Lung (tissue), 12 donors: ENCODE results near the gene DPYSL5. TPM values are rescaled to one million over a fixed set of nuclear protein-coding genes. Genes with fewer than 3 reads are reported as not detected.

ENCODE experiments used
- ATAC-seq: fragments of 200-7000 bp; cut with Tn5 transposase; one replicate; pipeline ENCODE4 v1.9.1; 2020; ENCODE audit warnings: moderate number of reproducible peaks; ENCODE audit not compliant: insufficient read depth, low FRiP score
- DNase-seq, 3 donors: peaks; one replicate each; pipeline ENCODE4 v3.0.0-alpha.2; 2013 to 2017
- H3K27ac ChIP-seq, 2 donors: one replicate each; pipeline ENCODE4 v1.5.1; 2013; ENCODE audit warnings: mild to moderate bottlenecking in 2 of 2, moderate library complexity in 2 of 2, control low read depth in 1 of 2, inconsistent platforms in 1 of 2, low read depth in 1 of 2, low read length in 1 of 2
- H3K27me3 ChIP-seq, 3 donors: one replicate each; pipeline ENCODE4 v1.5.1; 2013; ENCODE audit warnings: low read length in 2 of 3; ENCODE audit not compliant: control insufficient read depth in 3 of 3, insufficient read depth in 3 of 3
- H3K36me3 ChIP-seq, 4 donors: one replicate each; pipeline ENCODE4 v1.5.1; 2013; ENCODE audit warnings: low read length in 4 of 4, mild to moderate bottlenecking in 1 of 4, moderate library complexity in 1 of 4; ENCODE audit not compliant: control insufficient read depth in 4 of 4, insufficient read depth in 4 of 4
- H3K4me1 ChIP-seq, 5 donors: one replicate each; pipeline ENCODE4 v1.5.1; 2013; ENCODE audit warnings: low read length in 5 of 5, mild to moderate bottlenecking in 2 of 5, moderate library complexity in 1 of 5; ENCODE audit not compliant: control insufficient read depth in 5 of 5, insufficient read depth in 5 of 5
- H3K4me3 ChIP-seq: one replicate; pipeline ENCODE4 v1.5.1; 2013; ENCODE audit warnings: mild to moderate bottlenecking, control low read depth, moderate library complexity
- H3K9ac ChIP-seq, 2 donors: one replicate each; pipeline ENCODE4 v1.5.1; 2013; ENCODE audit warnings: low read length in 2 of 2, control low read depth in 1 of 2; ENCODE audit not compliant: insufficient read depth in 1 of 2
- H3K9me3 ChIP-seq, 4 donors: one replicate each; pipeline ENCODE4 v1.5.1; 2013; ENCODE audit warnings: low read length in 3 of 4, mild to moderate bottlenecking in 1 of 4, moderate library complexity in 1 of 4; ENCODE audit not compliant: control insufficient read depth in 4 of 4, insufficient read depth in 3 of 4
- CTCF ChIP-seq: IDR thresholded peaks from 2 replicates; pipeline ENCODE4 v1.5.1; 2012; ENCODE audit warnings: mild to moderate bottlenecking; ENCODE audit errors: control extremely low read depth, extremely low read depth
- WGBS, 2 donors: extraction: QIAGEN DNeasy Blood & Tissue Kit; methylation state at CpG; one replicate each; pipeline ENCODE4 v1.1.7; 2013; 5-methylcytosine and 5-hydroxymethylcytosine counted together
- polyA plus RNA-seq, 2 donors: library from polyadenylated mRNA; stranded (reverse); fragments of 200-250 nt; gene quantifications; one replicate each; pipeline ENCODE4 v1.2.1, GENCODE V29; 2013
- total RNA-seq, 2 donors: library from RNA; depleted of rRNA in 1 of 2; stranded (reverse); fragments of >200 nt in 1 of 2; gene quantifications; one replicate each; pipeline ENCODE4 v1.2.1, GENCODE V29; 2014 to 2021
- donor health status: control.
- donor health status: control.
- donor health status: Bipolar disorder and iron deficiency.
- donor health status: healthy.
- donor health status: DM: yes; HTN: yes; CAD: no.

DPYSL5 gene
- total and polyA plus RNA-seq, 4 donors = 0.09 TPM; not detected in 3

- ATAC-seq (no peak), DNase-seq (no peak)
- H3K27me3 ChIP-seq = peaks cover 0 to 2% (median under 1%) of the 10 kb centered on the region in 3 donors
- H3K27ac ChIP-seq = no peak overlapping the region
- 82 to 88% methylated on average over 3 of the region's 3 CpGs for WGBS, 2 donors
- H3K9me3 ChIP-seq = peaks cover 0 to 3% (median 0%) of the 10 kb centered on the region in 4 donors
- no peaks in the 10 kb centered on the region for H3K36me3 ChIP-seq
- peaks cover 0 to 12% (median 0%) of the 10 kb centered on the region in 5 donors for H3K4me1 ChIP-seq
- no peak for TF ChIP-seq CTCF
- H3K9ac ChIP-seq = no peak overlapping the region
- H3K4me3 ChIP-seq = no peak overlapping the region
Measured at GRCh38 chr2:26951236-26951635, 103.3 kb downstream of the DPYSL5 start.

DNA sequence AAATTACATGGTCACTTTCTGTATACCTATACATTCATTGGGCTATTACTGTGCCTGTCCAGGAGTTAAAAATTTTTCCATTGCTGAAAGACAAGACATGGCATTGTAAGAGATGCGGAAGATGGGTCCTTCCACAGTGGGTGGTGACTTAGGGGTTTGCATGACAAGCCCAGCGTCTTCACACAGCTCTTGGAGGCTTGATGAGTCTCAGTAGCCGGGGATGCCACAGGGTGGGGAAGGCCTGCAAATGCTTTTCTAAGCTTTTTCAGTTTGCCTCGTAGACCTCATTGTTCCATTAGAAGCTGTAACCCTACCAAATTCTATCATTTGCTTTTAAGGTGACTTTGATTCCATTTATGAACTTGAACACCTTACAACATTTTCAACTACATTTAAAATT is 104.4 kb downstream of the DPYSL5 start:
- DNase-seq (no peak), ATAC-seq (no peak)
- Histone ChIP-seq H3K9me3 (peaks cover 0 to 3% (median 0%) of the 10 kb centered on the region in 4 donors), H3K36me3 (no peaks in the 10 kb centered on the region), H3K4me3 (no peak overlapping the region), H3K4me1 (peaks cover 0 to 4% (median 0%) of the 10 kb centered on the region in 5 donors), H3K27me3 (peaks cover 0 to 4% (median 2%) of the 10 kb centered on the region in 3 donors), H3K27ac (no peak overlapping the region), H3K9ac (no peak overlapping the region)
- TF ChIP-seq CTCF = no peak
- 70 to 79% methylated on average over 4 of the region's 4 CpGs for WGBS, 2 donors

DNA sequence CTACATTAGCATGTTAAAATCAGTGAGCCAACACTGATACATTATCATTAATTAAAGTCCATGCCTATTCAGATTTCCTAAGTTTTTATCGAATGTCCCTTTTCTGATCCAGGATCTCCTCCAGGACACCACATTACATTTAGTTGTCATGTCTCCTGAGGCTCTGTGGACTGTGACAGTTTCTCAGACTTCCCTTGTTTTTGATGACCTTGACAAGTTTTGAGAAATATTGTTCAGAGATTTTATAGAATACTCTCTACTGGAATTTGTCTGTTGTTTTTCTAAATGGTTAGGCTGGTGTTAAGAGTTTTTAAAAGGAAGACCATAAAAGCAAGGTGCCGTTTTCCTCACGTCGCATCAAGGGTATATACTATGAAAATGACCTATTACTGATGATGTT is 106.2 kb downstream of the DPYSL5 start:
- H3K27me3 ChIP-seq = peaks cover 0 to 9% (median 4%) of the 10 kb centered on the region in 3 donors

More for the DNA sequence above, 106.2 kb downstream of the DPYSL5 start:
- Histone ChIP-seq H3K9ac (no peak overlapping the region), H3K36me3 (no peaks in the 10 kb centered on the region), H3K9me3 (peaks cover 0 to 3% (median 0%) of the 10 kb centered on the region in 4 donors), H3K4me1 (no peaks in the 10 kb centered on the region), H3K27ac (no peak overlapping the region), H3K4me3 (no peak overlapping the region)
- ATAC-seq = no peak
- no peak for DNase-seq
- no peak for TF ChIP-seq CTCF
- 93 to 98% methylated on average over 4 of the region's 4 CpGs for WGBS, 2 donors
